Endothelial cell of umbilical vein (primary cell): Measurements from ENCODE around the gene BRI3. TPM values are rescaled to one million over a fixed set of nuclear protein-coding genes. Genes with fewer than 3 reads are reported as not detected.

Experiments
- BruUV-seq: library from RNA; stranded (reverse); fragments of 400-500 nt; replicated peaks from 2 replicates; lab custom pipeline; 2021; lab: Mats Ljungman, UMichigan
- CTCF ChIA-PET: fragments of 300-600, 350-600 bp; sonication (Branson Sonifier 250); formaldehyde crosslinking; loops from one replicate; lab custom pipeline; 2021; ENCODE audit warnings: antibody characterized with exemption, inconsistent platforms; lab: Charles Lee
- POLR2A ChIA-PET: fragments of 300-600, 350-600 bp; sonication (Branson Sonifier 250); formaldehyde crosslinking; loops from one replicate; lab custom pipeline; 2021; ENCODE audit warnings: antibody characterized with exemption, inconsistent platforms; lab: Charles Lee
- DNase-seq: peaks from one replicate; pipeline ENCODE4 v3.0.0-alpha.2; 2011; ENCODE audit warnings: low read depth, low spot score
- FAIRE-seq: peaks from 2 replicates; lab custom pipeline; 2011; peaks lifted over from hg19 to GRCh38; lab: Jason Lieb, UNC
- H2AFZ ChIP-seq: 2 replicates; pipeline ENCODE4 v1.6.0; 2012; ENCODE audit warnings: low read depth, low read length, control low read depth, inconsistent platforms
- H3K27ac ChIP-seq: 2 replicates; pipeline ENCODE4 v1.5.1; 2011; ENCODE audit warnings: low read depth, mild to moderate bottlenecking, control low read depth, low read length, moderate library complexity; ENCODE audit not compliant: insufficient read depth
- H3K27me3 ChIP-seq, 2 experiments: 2 replicates each; pipeline versions ENCODE4 v1.6.0 to v1.6.1; 2011; ENCODE audit warnings: low read length in 2 of 2, mixed read lengths in 1 of 2; ENCODE audit not compliant: control insufficient read depth in 2 of 2, insufficient read depth in 2 of 2
- H3K36me3 ChIP-seq, 2 experiments: 2 replicates in 1 of 2; 3 replicates in 1 of 2; pipeline ENCODE4 v1.5.1; 2011; ENCODE audit warnings: low read length in 2 of 2, mild to moderate bottlenecking in 1 of 2, moderate library complexity in 1 of 2; ENCODE audit not compliant: control insufficient read depth in 2 of 2, insufficient read depth in 2 of 2; ENCODE audit errors: extremely low read depth in 1 of 2
- H3K4me1 ChIP-seq: 3 replicates; pipeline ENCODE4 v1.5.1; 2011; ENCODE audit warnings: mild to moderate bottlenecking, low read length; ENCODE audit not compliant: control insufficient read depth, insufficient read depth; ENCODE audit errors: extremely low read depth
- H3K4me2 ChIP-seq: 2 replicates; pipeline ENCODE4 v1.6.1; 2011; ENCODE audit warnings: low read length, control low read depth, mixed read lengths; ENCODE audit not compliant: insufficient read depth
- H3K4me3 ChIP-seq, 3 experiments: fragments of 200-600 bp in 1 of 3; sonication (generic), shearing (Covaris generic) in 1 of 3; replicated peaks in 1 of 3; 2 replicates each; pipeline ENCODE4 v1.5.1; 2011 to 2016; ENCODE audit warnings: control low read depth in 3 of 3, low read length in 3 of 3, mild to moderate bottlenecking in 2 of 3, inconsistent platforms in 1 of 3, low read depth in 1 of 3, moderate library complexity in 1 of 3; ENCODE audit not compliant: insufficient read depth in 1 of 3
- H3K79me2 ChIP-seq: 2 replicates; pipeline ENCODE4 v1.6.0; 2012; ENCODE audit warnings: low read length, inconsistent platforms; ENCODE audit not compliant: control insufficient read depth, insufficient read depth
- H3K9ac ChIP-seq: replicated peaks from 2 replicates; pipeline ENCODE3; 2011; ENCODE audit warnings: low read length, control low read depth; ENCODE audit not compliant: insufficient read depth; ENCODE audit errors: extremely low read depth
- H3K9me1 ChIP-seq: replicated peaks from 3 replicates; pipeline ENCODE4 v1.6.0; 2011; ENCODE audit warnings: mild to moderate bottlenecking, low read length; ENCODE audit not compliant: control insufficient read depth, insufficient read depth; ENCODE audit errors: extremely low read depth
- H3K9me3 ChIP-seq: replicated peaks from 2 replicates; pipeline ENCODE4 v1.5.1; 2012; ENCODE audit warnings: low read length, inconsistent platforms; ENCODE audit not compliant: control insufficient read depth, insufficient read depth
- H4K20me1 ChIP-seq: replicated peaks from 2 replicates; pipeline ENCODE3; 2011; ENCODE audit warnings: mild to moderate bottlenecking, low read length; ENCODE audit not compliant: control insufficient read depth, insufficient read depth; ENCODE audit errors: extremely low read depth
- CTCF ChIP-seq, 2 donors: IDR thresholded peaks; 1 replicate in 1 of 2; 2 replicates in 1 of 2; pipeline ENCODE4 v1.5.1; 2011; ENCODE audit warnings: low read length in 2 of 2, mild to moderate bottlenecking in 2 of 2, moderate library complexity in 2 of 2, control low read depth in 1 of 2, inconsistent platforms in 1 of 2, low read depth in 1 of 2; ENCODE audit not compliant: insufficient read depth in 1 of 2; ENCODE audit errors: extremely low read depth in 1 of 2
- EZH2 ChIP-seq: IDR thresholded peaks from 2 replicates; pipeline ENCODE4 v1.6.1; 2012; ENCODE audit warnings: borderline replicate concordance, low read depth, mild to moderate bottlenecking, moderate library complexity, low read length, inconsistent platforms; ENCODE audit not compliant: severe bottlenecking
- FOS ChIP-seq: IDR thresholded peaks from 2 replicates; pipeline ENCODE4 v1.6.1; 2011; ENCODE audit warnings: mild to moderate bottlenecking, low read length, moderate library complexity, borderline replicate concordance; ENCODE audit not compliant: insufficient read depth
- GATA2 ChIP-seq: IDR thresholded peaks from 2 replicates; pipeline ENCODE4 v1.7.0; 2011; ENCODE audit warnings: low read depth, mild to moderate bottlenecking, moderate library complexity, mixed read lengths, low read length; ENCODE audit not compliant: insufficient read length, insufficient read depth
- JUN ChIP-seq: IDR thresholded peaks from 2 replicates; pipeline ENCODE4 v1.6.1; 2011; ENCODE audit warnings: borderline replicate concordance, low read depth; ENCODE audit not compliant: insufficient read length, insufficient read depth
- MAX ChIP-seq: IDR thresholded peaks from 2 replicates; pipeline ENCODE4 v1.6.1; 2011; ENCODE audit not compliant: insufficient read depth, insufficient read length
- MYC ChIP-seq: IDR thresholded peaks from one replicate; pipeline ENCODE4 v1.6.1; 2011; ENCODE audit warnings: mild to moderate bottlenecking, low read depth, low read length
- POLR2A ChIP-seq: IDR thresholded peaks from 2 replicates; pipeline ENCODE4 v1.6.1; 2012; ENCODE audit warnings: low read depth, mild to moderate bottlenecking, control low read depth, low read length
- POLR2AphosphoS5 ChIP-seq: IDR thresholded peaks from 2 replicates; pipeline ENCODE4 v1.6.1; 2012; ENCODE audit warnings: low read depth, mild to moderate bottlenecking, control low read depth, low read length, moderate library complexity; ENCODE audit not compliant: insufficient read depth
- dilution Hi-C: fragments of 300-500 bp; cut with MboI; formaldehyde crosslinking; loops from one replicate; pipeline ENCODE4 v1.15.0; 2019; ENCODE audit warnings: low sequenced_read_pairs; ENCODE audit not compliant: extremely low pct_ligation_motif_present
- intact Hi-C: fragments of 100-400 bp; cut with micrococcal nuclease; formaldehyde crosslinking; loops from one replicate; pipeline ENCODE4 v1.10.0; 2022
- polyA plus RNA-seq, 4 experiments: library from polyadenylated mRNA; depleted of rRNA in 3 of 4; stranded (reverse) in 3 of 4; unstranded in 1 of 4; fragments of >200 nt; gene quantifications; 2 replicates each; pipeline versions ENCODE4 v1.2.1 to v1.2.3, GENCODE V29; 2011 to 2012; ENCODE audit warnings: missing spikeins in 1 of 4
- total RNA-seq: library from RNA; stranded (reverse); gene quantifications from 2 replicates; pipeline ENCODE4 v1.2.3, GENCODE V29; 2021

The BRI3 gene
- total and polyA plus RNA-seq, 2 donors (not counting 3 experiments of a cell fraction or from before 2014, with no cell fraction given) = 214 to 317 TPM

- Histone ChIP-seq H3K27me3 (no peaks in the 10 kb centered on the region), H3K9me3 (no peaks in the 10 kb centered on the region), H3K4me3 (no peak overlapping the region), H3K79me2 (peaks cover 34% of the 10 kb centered on the region), H3K36me3 (peaks cover 0 to 4% of the 10 kb centered on the region in 2 experiments), H3K27ac (no peak overlapping the region), H2AFZ (no peak overlapping the region), H4K20me1 (no peaks in the 10 kb centered on the region), H3K9me1 (no peaks in the 10 kb centered on the region), H3K4me2 (no peak overlapping the region), H3K4me1 (peaks cover 23% of the 10 kb centered on the region), H3K9ac (no peak overlapping the region)
- FAIRE-seq (no peak), DNase-seq (no peak)
- ChIA-PET CTCF (interaction anchor here (0.6 to 4.2 kb wide), 2 partner anchors 13 to 21 kb away, joined by 3 to 21 read pairs; no protein-coding TSS in a partner anchor), POLR2A (no interaction called here)
- intact Hi-C loops = loop anchor here (2.0 to 5.0 kb wide), 4 partner anchors 13 to 137 kb away; partner anchors contain the start of gene BAIAP2L1
- TF ChIP-seq MYC (no peak), POLR2A (no peak), POLR2AphosphoS5 (no peak), MAX (no peak), CTCF (IDR thresholded peaks at IDR 0.05; ENCODE audit: extremely low read depth in 1 of 2, insufficient read depth in 1 of 2, low read depth in 1 of 2, low read length in 2 of 2) (no peak), GATA2 (no peak), FOS (no peak), JUN (no peak), EZH2 (no peak)
- no TSS peak for BruUV-seq
- dilution Hi-C loops = no loop called here
These were observed 1.2 kb upstream of the BRI3 start for GRCh38 chr7:98280296-98280695.
